H1 (cell line): Measurements from ENCODE around the gene ZNF500. TPM values are rescaled to one million over a fixed set of nuclear protein-coding genes. Genes with fewer than 3 reads are reported as not detected.

Source experiments
- CTCF ChIA-PET: fragments of 300-600 bp; sonication (Branson Sonifier 250); formaldehyde crosslinking; loops from one replicate; lab custom pipeline; 2021; ENCODE audit not compliant: partially characterized antibody; lab: Charles Lee
- POLR2A ChIA-PET: fragments of 300-600 bp; sonication (Branson Sonifier 250); formaldehyde crosslinking; loops from one replicate; lab custom pipeline; 2021; ENCODE audit warnings: inconsistent platforms; ENCODE audit not compliant: partially characterized antibody; lab: Charles Lee
- DNase-seq, 2 experiments: peaks; one replicate each; pipeline versions ENCODE4 v3.0.0 to v3.0.0-alpha.2; 2010 to 2022; ENCODE audit warnings: low spot score in 2 of 2, low read depth in 1 of 2, mixed read lengths in 1 of 2
- FAIRE-seq: peaks from 2 replicates; lab custom pipeline; 2011; peaks lifted over from hg19 to GRCh38; lab: Jason Lieb, UNC
- H2AFZ ChIP-seq: 2 replicates; pipeline ENCODE4 v1.8.1; 2012; ENCODE audit warnings: low read length, inconsistent platforms
- H2AK5ac ChIP-seq: 2 replicates; pipeline ENCODE4 v1.6.1; 2013; ENCODE audit warnings: low read depth, low read length
- H2BK120ac ChIP-seq: replicated peaks from 2 replicates; pipeline ENCODE3; 2013; ENCODE audit warnings: low read depth, low read length, inconsistent platforms
- H2BK12ac ChIP-seq: 2 replicates; pipeline ENCODE4 v1.6.1; 2013; ENCODE audit warnings: low read depth, low read length
- H2BK15ac ChIP-seq: 2 replicates; pipeline ENCODE4 v1.6.1; 2013; ENCODE audit warnings: low read length
- H2BK20ac ChIP-seq: 2 replicates; pipeline ENCODE4 v1.6.1; 2013; ENCODE audit warnings: low read length
- H2BK5ac ChIP-seq: 2 replicates; pipeline ENCODE4 v1.6.1; 2013; ENCODE audit warnings: low read depth, low read length
- H3K14ac ChIP-seq: 2 replicates; pipeline ENCODE4 v1.6.1; 2013; ENCODE audit warnings: inconsistent platforms; ENCODE audit not compliant: insufficient read length
- H3K18ac ChIP-seq: 2 replicates; pipeline ENCODE4 v1.6.1; 2013; ENCODE audit warnings: low read length; ENCODE audit errors: extremely low read depth
- H3K23ac ChIP-seq: 2 replicates; pipeline ENCODE4 v1.6.1; 2013; ENCODE audit warnings: inconsistent platforms; ENCODE audit not compliant: insufficient read length
- H3K23me2 ChIP-seq: 2 replicates; pipeline ENCODE4 v1.6.1; 2013; ENCODE audit warnings: low read depth, low read length
- H3K27ac ChIP-seq: 2 replicates; pipeline ENCODE4 v1.6.1; 2011; ENCODE audit warnings: low read depth, low read length, inconsistent platforms
- H3K27me3 ChIP-seq, 4 experiments: replicated peaks in 1 of 4; 1 replicate in 1 of 4; 2 replicates in 3 of 4; pipeline versions ENCODE4 v1.6.1 to v1.8.1; 2011 to 2013; ENCODE audit warnings: low read length in 3 of 4, mild to moderate bottlenecking in 3 of 4, inconsistent platforms in 2 of 4, mixed read lengths in 2 of 4, moderate library complexity in 1 of 4; ENCODE audit not compliant: control insufficient read depth in 3 of 4, insufficient read depth in 3 of 4; ENCODE audit errors: extremely low read depth in 1 of 4
- H3K36me3 ChIP-seq, 4 experiments: 2 replicates each; pipeline versions ENCODE4 v1.6.1 to v1.8.1; 2011 to 2013; ENCODE audit warnings: mild to moderate bottlenecking in 4 of 4, low read length in 3 of 4, moderate library complexity in 2 of 4, control low read depth in 1 of 4, inconsistent platforms in 1 of 4; ENCODE audit not compliant: insufficient read depth in 4 of 4, control insufficient read depth in 2 of 4
- H3K4ac ChIP-seq: replicated peaks from 2 replicates; pipeline ENCODE3; 2013; ENCODE audit warnings: low read length, low read depth, mixed read lengths, inconsistent platforms; ENCODE audit not compliant: insufficient read length
- H3K4me1 ChIP-seq, 4 experiments: replicated peaks in 1 of 4; 1 replicate in 1 of 4; 2 replicates in 3 of 4; pipeline versions ENCODE4 v1.6.1 to v1.8.1; 2011 to 2013; ENCODE audit warnings: low read length in 3 of 4, inconsistent platforms in 2 of 4, mixed read lengths in 1 of 4; ENCODE audit not compliant: insufficient read depth in 4 of 4, control insufficient read depth in 3 of 4
- H3K4me2 ChIP-seq, 2 experiments: 2 replicates each; pipeline versions ENCODE4 v1.6.1 to v1.8.1; 2011 to 2013; ENCODE audit warnings: low read depth in 2 of 2, low read length in 2 of 2, control low read depth in 1 of 2, inconsistent platforms in 1 of 2, mild to moderate bottlenecking in 1 of 2; ENCODE audit not compliant: insufficient read depth in 1 of 2
- H3K4me3 ChIP-seq, 4 experiments: fragments of 200-600, 300-600 bp in 1 of 4; sonication (generic), shearing (Covaris generic), sonication (Bioruptor Twin) in 1 of 4; 2 replicates each; pipeline versions ENCODE4 v1.5.1 to v1.8.1; 2011 to 2016; ENCODE audit warnings: low read length in 4 of 4, low read depth in 3 of 4, control low read depth in 2 of 4, inconsistent platforms in 2 of 4, mild to moderate bottlenecking in 2 of 4, mixed read lengths in 1 of 4, moderate library complexity in 1 of 4; ENCODE audit not compliant: insufficient read depth in 2 of 4; ENCODE audit errors: extremely low read depth in 1 of 4
- H3K56ac ChIP-seq: replicated peaks from 2 replicates; pipeline ENCODE3; 2013; ENCODE audit warnings: low read depth, mild to moderate bottlenecking, mixed read lengths, low read length, inconsistent platforms; ENCODE audit not compliant: insufficient read length
- H3K79me1 ChIP-seq: 2 replicates; pipeline ENCODE4 v1.6.1; 2013; ENCODE audit warnings: low read depth, low read length, control low read depth
- H3K79me2 ChIP-seq, 2 experiments: 2 replicates each; pipeline versions ENCODE4 v1.6.1 to v1.8.1; 2012 to 2013; ENCODE audit warnings: low read length in 2 of 2, mild to moderate bottlenecking in 2 of 2, inconsistent platforms in 1 of 2; ENCODE audit not compliant: insufficient read depth in 2 of 2, control insufficient read depth in 1 of 2
- H3K9ac ChIP-seq, 4 experiments: replicated peaks in 1 of 4; 1 replicate in 1 of 4; 2 replicates in 3 of 4; pipeline versions ENCODE4 v1.6.1 to v1.8.1; 2011 to 2013; ENCODE audit warnings: low read depth in 3 of 4, low read length in 3 of 4, control low read depth in 2 of 4, mild to moderate bottlenecking in 2 of 4, moderate library complexity in 2 of 4, inconsistent platforms in 1 of 4; ENCODE audit errors: extremely low read depth in 1 of 4
- H3K9me3 ChIP-seq, 2 experiments: 2 replicates each; pipeline versions ENCODE4 v1.6.1 to v1.8.1; 2012 to 2013; ENCODE audit warnings: mild to moderate bottlenecking in 2 of 2, moderate library complexity in 2 of 2, control low read depth in 1 of 2, inconsistent platforms in 1 of 2, low read depth in 1 of 2, low read length in 1 of 2, mixed read lengths in 1 of 2; ENCODE audit not compliant: insufficient read depth in 2 of 2
- H4K20me1 ChIP-seq, 2 experiments: replicated peaks in 1 of 2; 2 replicates each; pipeline versions ENCODE3 to v1.8.1; 2011 to 2013; ENCODE audit warnings: inconsistent platforms in 2 of 2, low read length in 2 of 2, mild to moderate bottlenecking in 1 of 2; ENCODE audit not compliant: insufficient read depth in 2 of 2, control insufficient read depth in 1 of 2
- H4K5ac ChIP-seq: 2 replicates; pipeline ENCODE4 v1.6.1; 2013; ENCODE audit warnings: low read length, low read depth, mixed read lengths, inconsistent platforms; ENCODE audit not compliant: insufficient read length
- H4K8ac ChIP-seq: 2 replicates; pipeline ENCODE4 v1.8.0; 2013; ENCODE audit warnings: mild to moderate bottlenecking, moderate library complexity, low read length, inconsistent platforms; ENCODE audit not compliant: insufficient read depth; ENCODE audit errors: extremely low read depth
- H4K91ac ChIP-seq: replicated peaks from 2 replicates; pipeline ENCODE3; 2013; ENCODE audit warnings: low read length, mixed read lengths, inconsistent platforms; ENCODE audit not compliant: insufficient read length
- ATF2 ChIP-seq: IDR thresholded peaks from 2 replicates; pipeline ENCODE4 v1.6.1; 2012; ENCODE audit warnings: low read length, inconsistent platforms
- BRCA1 ChIP-seq: IDR thresholded peaks from 2 replicates; pipeline ENCODE4 v1.6.1; 2012; ENCODE audit warnings: low read depth, low read length, improper control_type of control experiment
- EZH2 ChIP-seq: fragments of 200-600 bp; sonication (generic); IDR thresholded peaks from 2 replicates; pipeline ENCODE4 v1.7.1; 2012; ENCODE audit warnings: low read depth, mild to moderate bottlenecking, moderate library complexity, low read length, inconsistent platforms; ENCODE audit not compliant: severe bottlenecking
- MAX ChIP-seq: IDR thresholded peaks from 2 replicates; pipeline ENCODE4 v1.6.1; 2012; ENCODE audit warnings: inconsistent platforms
- POLR2AphosphoS5 ChIP-seq: IDR thresholded peaks from 2 replicates; pipeline ENCODE4 v1.6.1; 2011; ENCODE audit warnings: low read depth, low read length
- RBBP5 ChIP-seq: IDR thresholded peaks from 2 replicates; pipeline ENCODE4 v1.7.1; 2012; ENCODE audit warnings: low read depth, mild to moderate bottlenecking, inconsistent platforms, low read length, moderate library complexity, borderline replicate concordance
- WGBS, 2 experiments: shearing (Covaris generic) in 1 of 2; methylation state at CpG; one replicate each; pipeline versions ENCODE4 v1.1.6 to v1.1.7; 2013 to 2015; ENCODE audit warnings: low lambda C conversion rate in 2 of 2, mixed read lengths in 2 of 2, inconsistent platforms in 1 of 2, low coverage in 1 of 2, missing lambda C conversion rate in 1 of 2; ENCODE audit not compliant: insufficient replicate concordance in 2 of 2, insufficient coverage in 1 of 2, insufficient read length in 1 of 2; ENCODE audit errors: extremely low coverage in 1 of 2, missing lambda C conversion rate in 1 of 2; 5-methylcytosine and 5-hydroxymethylcytosine counted together
- polyA plus RNA-seq, 7 experiments: library from polyadenylated mRNA; depleted of rRNA in 3 of 7; stranded (reverse) in 5 of 7; unstranded in 2 of 7; fragments of >200 nt in 5 of 7; fragments of 200-250 nt in 2 of 7; gene quantifications; 1 replicate in 5 of 7; 2 replicates in 1 of 7; 4 replicates in 1 of 7; pipeline versions ENCODE4 v1.2.1 to v1.2.3, GENCODE V29; 2011 to 2013; ENCODE audit warnings: missing spikeins in 2 of 7, mixed read lengths in 2 of 7
- total RNA-seq: library from RNA; stranded (reverse); fragmentation: NEBNext Ultra II Directional; extraction: Animal tissue kit (Norgen Biotek cat#: 25700); gene quantifications from 2 replicates; pipeline ENCODE4 v1.2.1, GENCODE V29; 2021

Gene ZNF500
- total and polyA plus RNA-seq, 2 of the 8 experiments (the other 6 are each of a cell fraction or from before 2014, with no cell fraction given), result 10.3 to 10.4 TPM

DNA sequence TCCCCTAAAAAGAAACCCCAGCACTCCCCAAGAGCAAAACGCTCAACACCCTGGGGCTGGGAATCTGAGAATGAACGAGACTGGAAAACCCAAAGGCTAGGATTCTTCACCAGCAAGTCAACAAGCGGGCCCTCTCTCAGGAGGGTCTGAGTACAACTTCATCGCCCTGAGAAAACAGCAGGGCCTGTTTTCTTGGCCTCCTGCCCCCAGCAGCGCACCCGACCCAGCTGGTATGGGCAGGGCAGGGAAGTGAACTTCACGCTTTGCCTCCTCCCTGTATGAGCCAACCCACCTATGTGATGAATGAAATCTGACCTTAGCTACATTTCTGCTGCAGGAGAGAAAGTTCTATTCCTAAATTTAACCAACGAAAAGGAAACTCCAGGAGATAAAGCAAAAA is 62.5 kb downstream of the ZNF500 start:
- Histone ChIP-seq H4K5ac (no peak overlapping the region), H4K91ac (no peak overlapping the region), H2BK15ac (no peak overlapping the region), H3K27me3 (no peaks in the 10 kb centered on the region), H4K20me1 (peaks cover 0 to 12% of the 10 kb centered on the region in 2 experiments)
- no peak for FAIRE-seq
- TF ChIP-seq MAX, result no peak
- TF ChIP-seq RBBP5, result no peak
- TF ChIP-seq POLR2AphosphoS5, result no peak
- no peak for TF ChIP-seq ATF2
- TF ChIP-seq EZH2, result no peak
- no peak for TF ChIP-seq BRCA1
- TF ChIP-seq, all 59 proteins: peak for 0
- H3K9me3 ChIP-seq, result no peaks in the 10 kb centered on the region
- H3K27ac ChIP-seq, result no peak overlapping the region
- H2AFZ ChIP-seq, result no peak overlapping the region
- no peak overlapping the region for H3K4me3 ChIP-seq
- no peak overlapping the region for H3K23ac ChIP-seq
- H3K4me2 ChIP-seq, result no peak overlapping the region
- no peak overlapping the region for H3K18ac ChIP-seq
- ChIA-PET POLR2A (interaction anchor here (4.2 kb wide), 1 partner anchor 10 kb away, joined by 59 read pairs; the partner anchor contains the start of gene NUDT16L1), CTCF (interaction anchor here (0.7 to 1.1 kb wide), 4 partner anchors 9 to 190 kb away, joined by 3 to 9 read pairs (median 3); no protein-coding TSS in a partner anchor)
- no peak overlapping the region for H2AK5ac ChIP-seq
- H3K4ac ChIP-seq, result no peak overlapping the region
- no peak overlapping the region for H2BK20ac ChIP-seq
- H3K79me1 ChIP-seq, result no peaks in the 10 kb centered on the region; the same call in 1 of the 2 replicates
- no peak overlapping the region for H2BK120ac ChIP-seq
- DNase-seq, result no peak
- peaks cover 4 to 32% (median 21%) of the 10 kb centered on the region in 4 experiments for H3K36me3 ChIP-seq
- no peak overlapping the region for H3K14ac ChIP-seq
- H3K9ac ChIP-seq, result no peak overlapping the region
- no peaks in the 10 kb centered on the region for H3K4me1 ChIP-seq
- H4K8ac ChIP-seq, result no peak overlapping the region
- no peaks in the 10 kb centered on the region for H3K23me2 ChIP-seq
- 91% methylated on average over 8 of the region's 8 CpGs; no CpG with 5 or more reads in 1 of the 2 experiments for WGBS, 2 experiments
- H2BK12ac ChIP-seq, result no peak overlapping the region
- H3K56ac ChIP-seq, result no peak overlapping the region
- H3K79me2 ChIP-seq, result no peaks in the 10 kb centered on the region
- no peak overlapping the region; the same call in 1 of the 2 replicates for H2BK5ac ChIP-seq
